IMR-90 (cell line): ENCODE measurements around the gene CCM2. TPM values are rescaled to one million over a fixed set of nuclear protein-coding genes. Genes with fewer than 3 reads are reported as not detected.

Experiments used
- ATAC-seq: fragments of 200-7000 bp; cut with Tn5 transposase; 2 replicates; pipeline ENCODE4 v1.9.1; 2020; ENCODE audit warnings: low read depth, mild to moderate bottlenecking, moderate library complexity
- BruUV-seq: library from RNA; stranded (reverse); fragments of 400-500 nt; replicated peaks from 2 replicates; lab custom pipeline; 2021; lab: Mats Ljungman, UMichigan
- CTCF ChIA-PET: fragments of 300-600 bp; formaldehyde crosslinking; extraction: SDS; loops from one replicate; lab custom pipeline; 2021; ENCODE audit warnings: antibody characterized with exemption; lab: Yijun Ruan, JAX
- POLR2A ChIA-PET: fragments of 300-600 bp; sonication (Branson Sonifier 250); formaldehyde crosslinking; loops from one replicate; lab custom pipeline; 2022; ENCODE audit warnings: antibody characterized with exemption; ENCODE audit not compliant: unreplicated experiment; lab: Charles Lee
- DNase-seq: peaks from one replicate; pipeline ENCODE4 v3.0.0; 2013
- H2AFZ ChIP-seq: replicated peaks from 2 replicates; pipeline ENCODE3; 2013; ENCODE audit warnings: low read length, mild to moderate bottlenecking; ENCODE audit not compliant: poor library complexity
- H2AK5ac ChIP-seq: 2 replicates; pipeline ENCODE4 v1.6.1; 2013; ENCODE audit warnings: low read depth, low read length, inconsistent platforms
- H2AK9ac ChIP-seq: replicated peaks from 2 replicates; pipeline ENCODE3; 2013; ENCODE audit warnings: mild to moderate bottlenecking, low read depth, low read length, moderate library complexity; ENCODE audit not compliant: poor library complexity
- H2BK120ac ChIP-seq: 2 replicates; pipeline ENCODE4 v1.6.1; 2013; ENCODE audit warnings: low read depth, low read length, inconsistent platforms
- H2BK15ac ChIP-seq: 3 replicates; pipeline ENCODE4 v1.6.1; 2013; ENCODE audit warnings: low read depth, low read length, inconsistent platforms
- H2BK20ac ChIP-seq: 2 replicates; pipeline ENCODE4 v1.6.1; 2013; ENCODE audit warnings: low read depth, mild to moderate bottlenecking, inconsistent platforms, low read length, moderate library complexity
- H2BK5ac ChIP-seq: 2 replicates; pipeline ENCODE4 v1.6.1; 2013; ENCODE audit warnings: mild to moderate bottlenecking, low read depth, low read length, inconsistent platforms; ENCODE audit not compliant: poor library complexity, severe bottlenecking
- H3K14ac ChIP-seq: replicated peaks from 2 replicates; pipeline ENCODE4 v1.6.1; 2013; ENCODE audit warnings: low read depth, low read length, inconsistent platforms
- H3K18ac ChIP-seq: 2 replicates; pipeline ENCODE4 v1.6.1; 2013; ENCODE audit warnings: low read depth, low read length, control low read depth
- H3K23ac ChIP-seq: 2 replicates; pipeline ENCODE4 v1.6.1; 2013; ENCODE audit warnings: low read depth, low read length, inconsistent platforms
- H3K27ac ChIP-seq: 2 replicates; pipeline ENCODE4 v1.5.1; 2013; ENCODE audit warnings: mild to moderate bottlenecking, control low read depth, low read length; ENCODE audit not compliant: insufficient read depth
- H3K27me3 ChIP-seq: 2 replicates; pipeline ENCODE4 v1.6.1; 2013; ENCODE audit warnings: low read length; ENCODE audit not compliant: control insufficient read depth, insufficient read depth
- H3K36me3 ChIP-seq: 2 replicates; pipeline ENCODE4 v1.6.1; 2013; ENCODE audit warnings: low read length, mixed read lengths; ENCODE audit not compliant: control insufficient read depth, insufficient read depth
- H3K4ac ChIP-seq: 2 replicates; pipeline ENCODE4 v1.6.1; 2013; ENCODE audit warnings: low read depth, low read length, inconsistent platforms
- H3K4me1 ChIP-seq: 2 replicates; pipeline ENCODE4 v1.6.1; 2013; ENCODE audit warnings: low read length, mixed read lengths; ENCODE audit not compliant: control insufficient read depth, insufficient read depth
- H3K4me2 ChIP-seq: 2 replicates; pipeline ENCODE4 v1.6.1; 2013; ENCODE audit warnings: low read depth, mild to moderate bottlenecking, control low read depth, low read length, moderate library complexity
- H3K4me3 ChIP-seq: 2 replicates; pipeline ENCODE4 v1.5.1; 2013; ENCODE audit warnings: low read depth, mild to moderate bottlenecking, control low read depth, low read length, moderate library complexity; ENCODE audit not compliant: insufficient read depth
- H3K56ac ChIP-seq: 2 replicates; pipeline ENCODE4 v1.6.1; 2013; ENCODE audit warnings: low read length, inconsistent platforms; ENCODE audit not compliant: insufficient read depth; ENCODE audit errors: extremely low read depth
- H3K79me1 ChIP-seq, 2 experiments: 2 replicates each; pipeline ENCODE4 v1.6.1; 2013; ENCODE audit warnings: low read length in 2 of 2, inconsistent platforms in 1 of 2, low read depth in 1 of 2
- H3K9ac ChIP-seq: 2 replicates; pipeline ENCODE4 v1.6.1; 2013; ENCODE audit warnings: low read depth, low read length, control low read depth
- H3K9me1 ChIP-seq: 2 replicates; pipeline ENCODE4 v1.6.1; 2013; ENCODE audit warnings: low read length, inconsistent platforms; ENCODE audit not compliant: insufficient read depth
- H3K9me3 ChIP-seq: 2 replicates; pipeline ENCODE4 v1.6.1; 2013; ENCODE audit warnings: low read length; ENCODE audit not compliant: control insufficient read depth, insufficient read depth
- H4K20me1 ChIP-seq: 2 replicates; pipeline ENCODE4 v1.6.1; 2013; ENCODE audit warnings: low read length, inconsistent platforms; ENCODE audit not compliant: insufficient read depth
- H4K5ac ChIP-seq: 2 replicates; pipeline ENCODE4 v1.6.1; 2013; ENCODE audit warnings: mild to moderate bottlenecking, low read depth, low read length, control low read depth
- H4K8ac ChIP-seq, 2 experiments: 2 replicates each; pipeline ENCODE4 v1.6.1; 2013; ENCODE audit warnings: low read depth in 2 of 2, low read length in 2 of 2, control low read depth in 1 of 2, inconsistent platforms in 1 of 2
- H4K91ac ChIP-seq: 2 replicates; pipeline ENCODE4 v1.6.1; 2013; ENCODE audit warnings: low read depth, low read length, inconsistent platforms; ENCODE audit not compliant: insufficient read depth
- FOS ChIP-seq: fragments of 150-350 bp; IDR thresholded peaks from 2 replicates; pipeline ENCODE4 v1.6.1; 2016; ENCODE audit warnings: low read depth, low read length
- NFE2L2 ChIP-seq: fragments of 150-350 bp; IDR thresholded peaks from 2 replicates; pipeline ENCODE4 v1.6.1; 2016; ENCODE audit warnings: low read depth, mild to moderate bottlenecking, low read length
- WGBS, 2 experiments: methylation state at CpG; one replicate each; pipeline versions ENCODE4 v1.1.5 to v1.1.7; 2013; ENCODE audit warnings: missing lambda C conversion rate in 2 of 2; ENCODE audit not compliant: insufficient read length in 1 of 2; ENCODE audit errors: extremely low coverage in 2 of 2; 5-methylcytosine and 5-hydroxymethylcytosine counted together
- dilution Hi-C: fragments of 300-500 bp; cut with HindIII; formaldehyde crosslinking; loops from one replicate; pipeline ENCODE4 v1.14.3; 2018; ENCODE audit warnings: low sequenced_read_pairs; ENCODE audit not compliant: unreplicated experiment
- in situ Hi-C: fragments of 300-500 bp; cut with MboI; formaldehyde crosslinking; loops from 3 replicates; pipeline ENCODE4 v1.14.3; 2019; ENCODE audit warnings: low sequenced_read_pairs, inconsistent platforms, mixed read lengths
- intact Hi-C: fragments of 100-400 bp; cut with micrococcal nuclease; formaldehyde crosslinking; loops from 2 replicates; pipeline ENCODE4 v1.10.0; 2022
- polyA plus RNA-seq, 3 experiments: library from polyadenylated mRNA; depleted of rRNA; stranded (reverse); fragments of >200 nt; gene quantifications; 2 replicates each; pipeline ENCODE4 v1.2.3, GENCODE V29; 2012; ENCODE audit warnings: low replicate concordance in 1 of 3
- total RNA-seq: library from RNA; depleted of rRNA; stranded (reverse); fragments of >200 nt; gene quantifications from 2 replicates; pipeline ENCODE4 v1.2.3, GENCODE V29; 2012

Gene CCM2
- total and polyA plus RNA-seq, 2 of the 4 experiments (the other 2 are of a cell fraction): 65.2 to 78.5 TPM

GRCh38 chr7:45106820-45107219 lies 106.8 kb downstream of the CCM2 start:
- DNase-seq (no peak), ATAC-seq (no peak)
- Histone ChIP-seq H3K4ac (no peak overlapping the region), H3K9me3 (no peaks in the 10 kb centered on the region), H4K5ac (no peak overlapping the region), H3K79me1 (peaks cover 44 to 64% of the 10 kb centered on the region in 2 experiments), H3K27ac (no peak overlapping the region), H2BK20ac (no peak overlapping the region), H4K8ac (no peak overlapping the region), H4K20me1 (peaks cover 31% of the 10 kb centered on the region), H3K4me2 (no peak overlapping the region), H3K56ac (no peak overlapping the region), H2AFZ (no peak overlapping the region), H4K91ac (no peak overlapping the region), H3K18ac (no peak overlapping the region), H3K23ac (no peak overlapping the region), H2BK15ac (no peak overlapping the region), H2AK9ac (no peak overlapping the region), H2BK5ac (no peak overlapping the region), H3K36me3 (peaks cover 66% of the 10 kb centered on the region), H2BK120ac (no peak overlapping the region), H3K4me3 (no peak overlapping the region), H2AK5ac (no peak overlapping the region), H3K4me1 (peaks cover 3% of the 10 kb centered on the region; the same call in 1 of the 2 replicates), H3K27me3 (no peaks in the 10 kb centered on the region), H3K9me1 (no peaks in the 10 kb centered on the region), H3K14ac (no peak overlapping the region), H3K9ac (no peak overlapping the region)
- no TSS peak for BruUV-seq
- TF ChIP-seq NFE2L2 (no peak), FOS (no peak)
- dilution Hi-C loops: no loop called here
- in situ Hi-C loops: no loop called here
- 90% methylated on average over 2 of the region's 8 CpGs; no CpG with 5 or more reads in 1 of the 2 experiments for WGBS, 2 experiments
- intact Hi-C loops: no loop called here
- POLR2A ChIA-PET: no interaction called here
- CTCF ChIA-PET: no interaction called here
